Breast epithelium (tissue), 4 donors: ENCODE data around the gene MYH3. TPM values are rescaled to one million over a fixed set of nuclear protein-coding genes. Genes with fewer than 3 reads are reported as not detected.

Experiments
- DNase-seq, 2 donors: peaks; one replicate each; pipeline ENCODE4 v3.0.0-alpha.2; 2019; ENCODE audit warnings: low spot score in 2 of 2
- H3K27ac ChIP-seq, 2 donors: fragments of 200-600 bp; sonication (generic) in 1 of 2; one replicate each; pipeline ENCODE4 v1.5.1; 2016 to 2019; ENCODE audit warnings: mild to moderate bottlenecking in 1 of 2
- H3K27me3 ChIP-seq, 2 donors: fragments of 200-600 bp; sonication (generic) in 1 of 2; one replicate each; pipeline versions ENCODE4 v1.5.1 to v1.6.0; 2017 to 2019; ENCODE audit warnings: control low read depth in 1 of 2, mild to moderate bottlenecking in 1 of 2
- H3K36me3 ChIP-seq: fragments of 200-600 bp; one replicate; pipeline ENCODE4 v1.5.1; 2019
- H3K4me1 ChIP-seq, 2 donors: fragments of 200-600 bp; sonication (generic); one replicate each; pipeline ENCODE4 v1.5.1; 2016 to 2019; ENCODE audit warnings: control low read depth in 1 of 2
- H3K4me3 ChIP-seq, 3 donors: fragments of 200-600 bp; sonication (generic); 1 replicate in 2 of 3; 2 replicates in 1 of 3; pipeline ENCODE4 v1.5.1; 2016 to 2019; ENCODE audit warnings: mild to moderate bottlenecking in 3 of 3, moderate library complexity in 2 of 3
- H3K9me3 ChIP-seq, 2 donors: fragments of 200-600 bp; sonication (generic) in 1 of 2; one replicate each; pipeline ENCODE4 v1.5.1; 2016 to 2019; ENCODE audit warnings: control low read depth in 1 of 2
- CTCF ChIP-seq, 3 donors: fragments of 450-650 bp; IDR thresholded peaks; one replicate each; pipeline ENCODE4 v1.5.1; 2016 to 2017; ENCODE audit warnings: antibody characterized with exemption in 3 of 3, mild to moderate bottlenecking in 3 of 3, moderate library complexity in 3 of 3
- POLR2A ChIP-seq: fragments of 450-650 bp; IDR thresholded peaks from one replicate; pipeline ENCODE4 v1.6.1; 2016; ENCODE audit warnings: antibody characterized with exemption, mild to moderate bottlenecking, moderate library complexity
- POLR2AphosphoS5 ChIP-seq, 3 donors: sonication (generic); formaldehyde crosslinking; IDR thresholded peaks; one replicate each; pipeline ENCODE4 v1.6.1; 2017; ENCODE audit warnings: antibody characterized with exemption in 3 of 3
- intact Hi-C: fragments of 100-400 bp; cut with DNase I; formaldehyde crosslinking; loops from one replicate; pipeline ENCODE4 v1.15.1; 2023; ENCODE audit warnings: low total_unique reads
- total RNA-seq, 3 donors: library from RNA; depleted of rRNA; stranded (reverse); fragments of >200 nt; gene quantifications; one replicate each; pipeline ENCODE4 v1.1.0, GENCODE V29; 2016

Gene MYH3
- total RNA-seq, 3 donors from 2014 or later = 0.80 to 2.9 (median 2.2) TPM

- no peaks in the 10 kb centered on the region for H3K4me1 ChIP-seq
- no peaks in the 10 kb centered on the region for H3K36me3 ChIP-seq
- intact Hi-C loops = no loop called here
- no peak overlapping the region for H3K4me3 ChIP-seq
- DNase-seq = no peak
- H3K9me3 ChIP-seq = no peaks in the 10 kb centered on the region
- H3K27ac ChIP-seq = no peak overlapping the region
- no peaks in the 10 kb centered on the region for H3K27me3 ChIP-seq
- no peak for TF ChIP-seq POLR2A
- no peak for TF ChIP-seq CTCF (IDR thresholded peaks at IDR 0.05)
- TF ChIP-seq POLR2AphosphoS5 (IDR thresholded peaks at IDR 0.05) = no peak
Observed at GRCh38 chr17:10649602-10650001, 7.5 kb downstream of the MYH3 start.

- no peak for DNase-seq
- H3K4me1 ChIP-seq = no peaks in the 10 kb centered on the region
- TF ChIP-seq CTCF (IDR thresholded peaks at IDR 0.05) (no peak), POLR2AphosphoS5 (IDR thresholded peaks at IDR 0.05) (no peak), POLR2A (no peak)
- intact Hi-C loops = no loop called here
- no peak overlapping the region for H3K4me3 ChIP-seq
- no peak overlapping the region for H3K27ac ChIP-seq
- no peaks in the 10 kb centered on the region for H3K9me3 ChIP-seq
- H3K27me3 ChIP-seq = no peaks in the 10 kb centered on the region
- H3K36me3 ChIP-seq = no peaks in the 10 kb centered on the region
Observed at GRCh38 chr17:10648956-10649355, 8.2 kb downstream of the MYH3 start.

- H3K4me3 ChIP-seq = no peak overlapping the region
- no peak for DNase-seq
- H3K9me3 ChIP-seq = no peaks in the 10 kb centered on the region
- intact Hi-C loops = no loop called here
- no peaks in the 10 kb centered on the region for H3K27me3 ChIP-seq
- TF ChIP-seq CTCF (IDR thresholded peaks at IDR 0.05) (no peak), POLR2AphosphoS5 (IDR thresholded peaks at IDR 0.05) (no peak), POLR2A (no peak)
- no peak overlapping the region for H3K27ac ChIP-seq
- H3K4me1 ChIP-seq = no peaks in the 10 kb centered on the region
- no peaks in the 10 kb centered on the region for H3K36me3 ChIP-seq
Observed at GRCh38 chr17:10648381-10648780, 8.7 kb downstream of the MYH3 start.

GRCh38 chr17:10646392-10646990, 10.6 kb downstream of the MYH3 start:
- Histone ChIP-seq H3K27me3 (no peaks in the 10 kb centered on the region), H3K4me1 (no peaks in the 10 kb centered on the region), H3K4me3 (no peak overlapping the region), H3K36me3 (no peaks in the 10 kb centered on the region), H3K27ac (no peak overlapping the region), H3K9me3 (no peaks in the 10 kb centered on the region)
- TF ChIP-seq CTCF (IDR thresholded peaks at IDR 0.05) (peak; percentile 56 to 80 (median 73)), POLR2A (no peak)
- intact Hi-C loops = no loop called here
- DNase-seq = peak in 1 of 2 donors; percentile 65

GRCh38 chr17:10640475-10640874, 16.6 kb downstream of the MYH3 start:
- no peak overlapping the region for H3K4me3 ChIP-seq
- no peaks in the 10 kb centered on the region for H3K4me1 ChIP-seq
- no peaks in the 10 kb centered on the region for H3K27me3 ChIP-seq
- TF ChIP-seq POLR2A (no peak), POLR2AphosphoS5 (IDR thresholded peaks at IDR 0.05) (no peak), CTCF (IDR thresholded peaks at IDR 0.05) (no peak)
- no peaks in the 10 kb centered on the region for H3K36me3 ChIP-seq
- H3K27ac ChIP-seq = no peak overlapping the region
- intact Hi-C loops = no loop called here
- no peak for DNase-seq
- H3K9me3 ChIP-seq = no peaks in the 10 kb centered on the region
